GM19397 (cell line): Measurements from ENCODE around the gene GLT1D1.
"Not testable (repeated sequence)": the region's sequence is repeated elsewhere in the genome, so short reads cannot be mapped to it uniquely, and the experiment has no call there.

Experiments used
- ATAC-seq: cut with Tn5 transposase; IDR thresholded peaks from one replicate; pipeline ENCODE4 v1.9.1; 2021; ENCODE audit warnings: mild to moderate bottlenecking, moderate library complexity; ENCODE audit not compliant: unreplicated experiment

GLT1D1 gene

DNA sequence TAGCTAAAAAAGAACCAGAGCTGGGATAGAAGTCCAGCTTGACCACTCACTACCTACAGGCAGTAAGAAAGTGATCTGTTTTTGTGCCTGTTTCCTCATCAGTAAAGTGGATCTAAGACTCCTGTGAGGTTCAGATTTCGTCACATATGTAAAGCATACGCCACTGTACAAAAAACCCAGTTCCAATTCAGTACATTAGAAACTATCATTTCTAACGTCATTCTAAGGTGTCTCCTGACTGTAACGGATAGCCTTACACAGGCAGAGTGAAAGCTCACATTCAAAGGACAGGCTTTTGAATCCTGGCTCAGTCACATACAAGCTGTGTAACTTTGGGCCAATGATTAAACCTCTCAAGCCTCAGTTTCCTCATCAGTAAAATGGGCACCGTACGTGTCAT is 33.0 kb upstream of the GLT1D1 start:
- no peak for ATAC-seq

DNA sequence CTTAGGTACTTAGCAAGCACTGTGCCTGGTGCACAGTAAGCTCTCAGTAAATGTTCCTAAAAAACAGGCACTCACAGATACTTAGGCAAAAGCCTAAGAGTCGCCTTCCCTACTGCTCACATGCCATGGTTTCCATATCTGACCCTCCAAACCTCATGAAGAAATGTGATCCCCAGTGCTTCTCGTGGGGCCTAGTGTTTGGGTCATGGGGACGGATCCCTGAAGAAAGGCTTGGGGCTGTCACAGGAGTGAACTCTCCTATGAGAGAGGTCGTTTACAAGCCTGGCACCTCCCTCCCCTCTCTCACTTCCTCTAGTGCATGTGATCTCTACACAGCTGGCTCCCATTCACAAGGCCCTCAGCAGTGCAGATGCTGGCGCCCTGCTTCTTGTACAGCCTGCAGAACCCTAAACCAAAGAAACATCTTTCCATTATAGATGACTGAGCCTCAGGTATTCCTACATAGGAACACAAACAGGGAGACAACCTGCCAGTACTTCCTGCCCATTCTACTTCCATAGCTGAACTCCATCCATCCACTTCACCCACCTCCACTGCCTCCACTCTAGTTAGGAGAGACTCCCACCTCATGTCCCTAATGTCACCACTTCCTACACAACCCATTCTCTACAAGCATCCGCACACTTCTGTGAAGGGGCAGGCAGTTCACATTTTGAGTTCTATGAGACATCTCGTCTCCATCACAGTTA is 32.4 kb upstream of the GLT1D1 start:
- peak; percentile 47 for ATAC-seq

DNA sequence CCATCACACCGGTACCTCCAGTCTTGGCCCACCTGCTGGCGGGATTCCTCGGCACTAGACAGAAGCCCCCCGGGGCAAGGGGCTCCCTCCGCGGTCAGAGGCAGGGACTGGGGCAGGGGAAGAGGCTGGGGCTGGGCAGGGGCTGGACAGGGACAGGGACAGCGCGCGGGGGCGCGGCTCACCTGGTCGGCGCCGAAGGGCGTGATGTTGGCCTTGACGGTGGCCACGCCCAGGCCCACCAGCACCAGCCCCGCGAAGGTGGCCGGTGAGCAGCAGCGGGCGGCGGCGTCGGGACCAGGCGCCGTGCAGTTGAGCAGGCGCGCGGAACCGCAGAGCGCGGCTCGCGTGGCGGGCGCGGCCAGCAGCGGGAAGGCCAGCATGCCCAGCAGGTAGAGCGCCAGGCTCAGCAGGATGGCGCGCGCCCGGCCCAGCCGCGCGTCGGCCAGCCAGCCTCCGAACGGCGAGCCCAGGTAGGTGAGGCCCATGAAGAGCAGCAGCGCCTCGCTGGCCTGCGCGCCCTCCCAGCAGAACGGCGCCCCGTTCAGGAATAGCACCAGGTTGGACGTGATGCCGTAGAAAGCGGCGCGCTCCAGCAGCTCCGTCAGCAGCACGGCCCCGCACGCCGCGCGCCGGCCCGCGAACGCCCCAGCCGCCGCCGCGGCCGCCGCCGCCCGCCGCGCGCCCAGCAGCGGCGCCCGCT is 29.9 kb upstream of the GLT1D1 start:
- peak; percentile 13 for ATAC-seq

DNA sequence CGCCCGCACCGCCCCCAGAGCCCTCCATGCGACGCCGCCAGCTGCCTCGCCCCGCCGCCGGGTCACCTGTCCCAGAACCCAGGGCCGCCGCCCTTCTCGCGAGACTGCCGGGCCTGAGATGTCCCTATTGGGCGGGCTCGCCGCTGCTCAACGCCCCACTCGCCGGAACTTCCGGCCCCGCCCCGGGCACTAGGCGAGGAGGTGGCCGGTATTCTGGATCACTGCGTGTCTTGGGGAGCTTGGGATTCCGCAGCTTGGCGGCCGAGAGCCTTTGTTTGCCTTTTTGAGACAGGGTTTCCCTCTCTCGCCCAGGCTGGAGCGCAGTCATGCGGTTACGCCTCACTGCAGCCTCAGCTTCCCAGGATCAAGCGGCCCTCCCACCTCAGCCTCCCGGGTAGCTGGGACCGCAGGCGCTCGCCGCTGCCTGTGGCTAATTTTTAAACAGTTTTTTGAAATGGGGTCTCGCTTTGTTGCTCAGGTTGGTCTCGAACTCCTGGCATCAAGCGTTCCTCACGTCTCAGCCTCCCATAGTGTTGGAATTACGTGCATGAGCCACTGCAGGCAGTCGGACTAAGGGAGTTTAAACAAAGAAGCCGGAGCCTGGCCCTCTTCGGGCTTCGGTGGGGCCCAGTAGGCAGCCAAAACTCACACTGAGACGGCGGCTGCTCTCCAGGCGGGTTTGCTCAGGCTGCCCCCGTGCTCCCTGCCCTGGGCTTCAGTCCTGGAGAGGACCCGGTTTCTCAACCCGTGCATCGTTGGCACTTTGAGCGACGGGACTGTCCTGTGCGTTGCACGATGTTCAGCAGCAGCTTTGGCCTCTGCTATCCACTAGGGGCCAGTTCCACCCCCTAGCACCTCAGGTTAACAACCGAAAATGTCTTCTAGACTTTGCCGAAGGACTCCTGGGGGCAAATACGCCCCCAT is 29.1 kb upstream of the GLT1D1 start, which contains the start of gene SLC15A4:
Gene SLC15A4, minus strand, starts transcription at position 43 of the 924 bp plus-strand sequence. Its CDS starts 15 bp downstream, at position 28.
- ATAC-seq = peak; percentile 87

DNA sequence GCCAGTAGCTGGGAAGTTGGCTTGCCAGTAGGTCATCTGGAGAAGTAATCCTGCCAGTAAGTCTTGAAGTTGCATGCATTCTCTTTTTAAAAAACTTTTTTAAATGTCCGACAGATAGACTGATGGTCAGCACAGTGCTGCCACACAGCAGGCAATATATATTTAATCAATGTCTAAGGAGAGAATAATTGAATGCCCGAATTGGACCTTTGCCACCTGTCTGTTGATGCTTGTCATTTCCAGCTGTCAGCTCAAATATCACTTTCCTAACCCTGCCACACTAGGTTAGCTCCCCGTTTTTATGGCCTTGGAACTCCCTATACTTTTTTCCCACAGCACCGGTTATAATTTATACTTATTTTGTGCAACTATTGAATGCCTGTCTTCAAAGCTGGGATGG is 27.4 kb upstream of the GLT1D1 start:
- no peak for ATAC-seq

DNA sequence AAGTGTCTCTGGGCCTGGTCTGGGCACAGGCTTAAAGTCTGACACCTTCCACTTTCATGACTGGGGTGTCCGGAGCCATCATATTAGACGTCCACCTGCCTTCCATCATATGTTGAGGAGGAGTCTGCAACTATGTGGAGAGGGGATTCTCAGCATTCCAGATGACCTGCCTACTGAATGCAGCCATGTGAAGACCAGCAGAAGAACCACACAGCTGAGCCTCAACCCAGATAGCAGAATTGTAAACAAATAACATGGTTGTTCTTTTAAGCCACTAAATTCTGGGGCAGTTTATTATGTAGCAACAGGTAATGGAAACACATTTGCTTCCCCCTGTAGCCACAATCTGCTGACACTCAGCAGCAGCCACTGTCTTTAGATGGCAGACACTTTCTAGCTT is 25.6 kb upstream of the GLT1D1 start:
- ATAC-seq = no peak

DNA sequence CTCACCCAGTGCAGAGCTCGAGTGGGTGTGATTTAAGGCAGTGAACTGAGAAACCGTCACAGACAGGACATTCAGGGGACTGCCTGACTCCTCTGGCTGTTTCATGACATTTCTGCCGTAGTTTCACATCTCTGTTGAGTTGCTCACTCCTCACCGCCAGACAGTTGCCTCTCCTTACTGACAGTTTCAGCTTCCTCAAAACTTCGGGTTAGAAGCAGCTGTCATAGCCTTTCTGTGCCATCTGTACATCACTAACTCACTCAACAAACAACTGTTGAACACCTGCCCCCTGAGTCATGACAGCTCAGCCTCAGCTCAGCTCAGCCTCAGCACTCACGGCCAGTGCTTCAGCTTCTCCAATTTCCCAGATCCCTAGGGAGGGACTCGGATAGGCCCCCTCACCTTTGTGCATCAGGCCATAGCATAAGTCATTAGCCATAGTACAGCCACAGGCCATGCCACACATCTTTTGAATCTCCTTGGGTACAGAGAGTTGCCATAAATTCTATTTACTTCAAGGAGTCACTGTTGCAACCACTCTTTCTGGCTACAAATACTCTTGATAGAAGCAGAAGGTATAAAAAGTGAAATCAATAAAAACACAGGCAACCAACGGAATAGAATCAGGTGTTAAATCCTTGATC is 23.3 kb upstream of the GLT1D1 start:
- peak; percentile 93 for ATAC-seq

DNA sequence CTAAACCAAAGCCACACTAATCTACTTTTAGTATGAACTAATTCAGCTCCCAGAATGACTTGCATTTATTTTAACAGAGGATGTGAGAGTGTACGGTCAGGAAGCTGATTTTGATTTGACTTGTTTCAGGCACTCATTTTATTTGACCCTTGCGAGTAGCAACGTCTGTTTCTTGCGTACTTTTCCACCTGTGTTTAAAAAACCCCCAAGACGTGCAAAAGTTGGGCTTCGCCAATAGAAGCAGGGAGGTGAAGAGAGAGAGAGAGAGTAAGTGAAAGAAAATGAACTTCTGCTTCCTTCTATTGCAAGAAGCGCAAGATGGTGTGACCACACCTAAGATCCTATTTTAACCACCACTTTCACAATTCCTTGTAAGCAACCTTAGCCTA is 22.8 kb upstream of the GLT1D1 start:
- ATAC-seq = peak; percentile 47

DNA sequence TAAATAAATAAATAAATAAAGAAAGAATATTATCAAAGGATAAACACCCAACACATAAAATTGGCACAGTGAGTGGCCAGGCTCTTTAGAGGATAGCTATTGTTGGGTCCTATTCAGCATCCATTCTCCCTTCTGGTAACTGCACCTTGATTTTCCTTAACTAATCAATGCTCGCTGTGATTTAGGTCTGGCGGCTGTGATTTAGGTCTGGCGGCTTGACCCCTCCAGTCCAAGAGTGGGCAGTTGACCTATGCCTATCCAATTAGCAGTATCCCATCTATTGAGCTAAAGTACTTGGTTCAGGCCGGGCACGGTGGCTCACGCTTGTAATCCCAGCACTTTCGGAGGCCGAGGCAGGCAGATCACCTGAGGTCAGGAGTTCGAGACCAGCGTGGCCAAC is 19.9 kb upstream of the GLT1D1 start:
- no peak for ATAC-seq

DNA sequence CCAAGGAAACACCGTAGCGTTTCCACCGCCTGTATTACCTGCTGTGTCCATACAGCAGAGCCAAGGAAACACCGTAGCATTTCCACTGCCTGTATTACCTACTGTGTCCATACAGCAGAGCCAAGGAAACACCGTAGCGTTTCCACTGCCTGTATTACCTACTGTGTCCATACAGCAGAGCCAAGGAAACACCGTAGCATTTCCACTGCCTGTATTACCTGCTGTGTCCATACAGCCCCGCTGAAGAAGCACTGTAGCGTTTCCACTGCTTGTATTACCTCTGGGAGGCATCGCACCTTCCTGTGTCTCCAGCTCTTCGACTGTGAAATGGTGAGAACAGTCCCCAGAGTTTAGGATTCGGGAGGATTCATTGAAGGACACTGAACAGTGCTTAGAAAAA is 13.4 kb upstream of the GLT1D1 start:
- ATAC-seq = not testable (repeated sequence)

DNA sequence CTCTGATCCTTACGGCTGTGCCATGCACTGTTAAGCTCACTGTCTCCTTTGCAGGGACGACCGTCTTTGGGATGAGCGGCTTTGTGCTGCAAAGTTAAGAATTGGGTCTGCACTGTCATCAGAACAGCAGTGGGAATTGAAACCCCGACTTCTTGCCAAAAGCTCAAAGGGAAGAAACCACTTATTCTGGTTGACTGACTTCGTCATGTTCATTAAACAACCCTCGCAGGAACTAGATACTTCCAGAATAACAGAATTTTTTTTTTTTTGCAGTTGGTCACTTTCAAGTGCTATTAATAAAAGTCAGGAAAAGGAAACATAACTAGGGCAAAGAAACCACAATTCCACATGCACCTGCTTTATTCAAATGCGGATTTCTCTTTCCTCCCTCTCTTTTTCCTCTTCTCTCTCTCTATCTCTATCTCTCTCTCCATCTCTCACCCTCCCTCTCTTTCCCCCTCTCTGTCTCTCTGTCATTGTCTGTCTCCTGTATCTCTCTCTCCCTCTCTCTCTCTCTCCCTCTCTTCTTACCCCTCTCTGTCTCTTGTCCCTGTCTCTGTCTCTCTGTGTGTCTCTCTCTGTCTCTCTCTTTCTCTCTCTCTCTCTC is 12.3 kb upstream of the GLT1D1 start:
- ATAC-seq = peak; percentile 84

DNA sequence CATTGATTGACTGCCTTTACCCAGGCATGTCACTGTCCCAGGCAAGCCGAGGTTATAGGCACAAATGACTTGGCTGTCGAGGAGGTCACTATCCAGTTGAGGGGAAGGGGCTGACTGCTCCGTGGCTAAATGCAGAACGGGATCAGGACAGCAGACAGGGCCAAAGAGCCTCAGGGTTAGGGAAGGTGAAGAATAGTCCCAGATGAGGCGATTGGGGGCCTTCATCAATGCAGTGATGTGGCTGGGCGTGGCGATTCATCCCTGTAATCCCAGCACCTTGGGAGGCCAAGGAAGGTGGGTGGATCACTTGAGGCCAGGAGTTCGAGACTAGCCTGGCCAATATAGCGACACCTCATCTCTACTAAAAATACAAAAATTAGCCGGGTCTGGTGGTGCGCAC is 10.7 kb upstream of the GLT1D1 start:
- no peak for ATAC-seq

DNA sequence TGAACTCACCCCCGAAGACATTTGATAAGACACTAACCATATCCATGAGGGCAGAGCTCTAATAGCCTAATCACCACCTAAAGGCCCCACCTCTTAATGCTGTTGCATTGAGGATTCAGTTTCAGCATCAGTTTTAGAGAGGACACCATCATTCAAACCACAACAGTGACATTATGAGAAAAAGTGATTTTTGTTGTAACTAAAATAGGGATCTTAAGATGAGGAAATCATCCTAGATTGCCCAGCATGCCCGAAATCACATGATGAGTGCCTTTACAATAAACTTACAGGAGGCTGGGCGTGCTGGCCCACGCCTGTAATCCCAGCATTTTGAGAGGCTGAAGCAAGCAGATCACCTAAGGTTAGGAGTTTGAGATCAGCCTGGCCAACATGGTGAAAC is 9.7 kb upstream of the GLT1D1 start:
- ATAC-seq = no peak

DNA sequence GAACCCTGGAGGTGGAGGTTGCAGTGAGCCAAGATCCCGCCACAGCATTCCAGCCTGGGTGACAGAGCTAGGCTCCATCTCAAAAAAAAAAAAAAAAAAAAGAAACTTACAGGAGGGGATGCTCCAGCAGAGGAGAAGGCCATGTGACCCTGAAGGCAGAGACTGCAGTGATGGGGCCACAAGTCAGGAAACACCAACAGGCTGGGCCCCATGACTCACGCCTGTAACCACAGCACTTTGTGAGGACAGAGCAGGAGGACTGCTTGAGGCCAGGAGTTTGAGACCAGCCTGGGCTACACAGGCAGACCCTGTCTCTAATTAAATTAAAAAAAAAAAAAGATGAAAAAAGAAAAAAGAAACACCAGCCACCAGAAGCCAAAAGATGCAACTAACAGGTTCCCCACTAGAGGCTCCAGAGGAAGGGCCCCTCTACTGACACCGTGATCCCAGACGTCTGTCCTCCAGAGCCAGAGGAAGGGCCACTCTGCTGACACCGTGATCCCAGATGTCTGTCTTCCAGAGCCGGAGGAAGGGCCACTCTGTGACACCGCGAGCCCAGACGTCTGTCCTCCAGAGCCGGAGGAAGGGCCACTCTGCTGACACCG is 9.1 kb upstream of the GLT1D1 start:
- ATAC-seq = no peak

DNA sequence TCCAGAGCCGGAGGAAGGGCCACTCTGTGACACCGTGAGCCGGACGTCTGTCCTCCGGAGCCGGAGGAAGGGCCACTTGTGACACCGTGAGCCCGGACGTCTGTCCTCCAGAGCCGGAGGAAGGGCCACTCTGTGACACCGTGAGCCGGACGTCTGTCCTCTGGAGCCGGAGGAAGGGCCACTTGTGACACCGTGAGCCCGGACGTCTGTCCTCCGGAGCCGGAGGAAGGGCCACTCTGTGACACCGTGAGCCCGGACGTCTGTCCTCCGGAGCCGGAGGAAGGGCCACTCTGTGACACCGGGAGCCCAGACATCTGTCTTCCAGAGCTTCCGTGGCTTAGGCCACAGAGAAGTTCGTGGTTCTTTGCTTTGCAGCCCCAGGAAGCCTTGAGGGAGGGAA is 6.6 kb upstream of the GLT1D1 start:
- ATAC-seq = not testable (repeated sequence)

DNA sequence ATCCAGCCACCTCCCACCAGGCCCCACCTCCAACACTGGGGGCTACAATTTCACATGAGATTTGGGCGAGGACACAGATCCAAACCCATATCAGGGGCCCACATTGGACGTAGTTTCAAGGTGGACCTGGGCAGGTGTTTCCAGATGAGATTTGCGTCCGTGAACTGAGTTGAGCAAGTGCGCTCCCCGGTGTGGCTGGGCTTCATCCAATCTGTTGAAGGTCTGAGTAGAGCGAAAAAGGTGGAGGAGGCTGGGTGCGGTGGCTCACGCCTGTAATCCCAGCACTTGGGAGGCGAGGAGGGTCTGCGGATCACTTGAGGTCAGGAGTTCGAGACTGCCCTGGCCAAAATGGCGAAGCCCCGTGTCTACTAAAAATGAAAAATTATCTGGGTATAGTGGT is 4.9 kb upstream of the GLT1D1 start:
- ATAC-seq = no peak

DNA sequence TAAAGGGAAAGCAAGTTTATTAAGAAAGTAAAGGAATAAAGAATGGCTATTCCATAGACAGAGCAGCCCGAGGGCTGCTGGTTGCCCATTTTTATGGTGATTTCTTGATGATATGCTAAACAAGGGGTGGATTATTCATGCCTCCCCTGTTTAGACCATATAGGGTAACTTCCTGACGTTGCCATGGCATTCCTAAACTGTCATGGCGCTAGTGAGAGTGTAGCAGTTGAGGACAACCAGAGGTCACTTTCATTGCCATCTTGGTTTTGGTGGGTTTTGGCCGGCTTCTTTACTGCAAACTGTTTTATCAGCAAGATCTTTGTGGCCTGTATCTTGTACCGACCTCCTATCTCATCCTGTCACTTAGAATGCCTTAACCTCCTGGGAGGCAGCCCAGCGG is 3.5 kb upstream of the GLT1D1 start:
- ATAC-seq = not testable (repeated sequence)

DNA sequence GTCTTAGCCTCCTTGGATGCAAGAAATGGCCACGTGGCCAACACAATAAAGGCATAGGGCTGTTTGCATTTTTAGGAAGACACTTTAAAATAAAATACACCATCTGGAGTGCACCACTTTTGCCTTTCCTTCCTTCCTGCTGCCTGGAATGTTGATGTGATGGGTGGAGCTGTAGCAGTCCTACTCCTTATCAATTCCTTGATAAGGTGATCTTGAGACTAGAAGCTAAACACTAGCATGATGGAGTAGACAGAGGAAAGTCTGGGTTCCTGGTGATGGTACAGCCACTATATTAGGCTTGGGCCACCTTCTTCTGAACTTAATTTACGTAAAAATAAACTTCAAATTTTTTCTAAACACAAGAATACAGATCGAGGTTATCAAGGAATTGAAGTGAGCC is 2.9 kb upstream of the GLT1D1 start:
- no peak for ATAC-seq

DNA sequence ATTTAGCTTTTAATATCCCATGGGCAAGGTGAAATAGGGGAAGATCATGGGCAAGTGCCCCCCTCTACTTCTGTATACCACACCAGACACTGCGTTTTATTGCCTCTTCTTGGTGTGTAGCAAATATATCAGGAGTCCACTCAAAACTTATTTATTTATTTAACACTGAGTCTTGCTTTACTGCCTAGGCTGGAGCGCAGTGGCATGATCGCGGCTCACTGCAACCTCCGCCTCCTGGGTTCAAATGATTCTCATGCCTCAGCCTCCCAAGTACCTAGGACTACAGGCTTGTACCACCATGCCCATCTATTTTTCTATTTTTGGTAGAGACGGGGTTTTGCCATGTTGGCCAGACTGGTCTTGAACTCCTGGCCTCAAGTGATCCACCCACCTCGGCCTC is 1.8 kb upstream of the GLT1D1 start:
- ATAC-seq = not testable (repeated sequence)

DNA sequence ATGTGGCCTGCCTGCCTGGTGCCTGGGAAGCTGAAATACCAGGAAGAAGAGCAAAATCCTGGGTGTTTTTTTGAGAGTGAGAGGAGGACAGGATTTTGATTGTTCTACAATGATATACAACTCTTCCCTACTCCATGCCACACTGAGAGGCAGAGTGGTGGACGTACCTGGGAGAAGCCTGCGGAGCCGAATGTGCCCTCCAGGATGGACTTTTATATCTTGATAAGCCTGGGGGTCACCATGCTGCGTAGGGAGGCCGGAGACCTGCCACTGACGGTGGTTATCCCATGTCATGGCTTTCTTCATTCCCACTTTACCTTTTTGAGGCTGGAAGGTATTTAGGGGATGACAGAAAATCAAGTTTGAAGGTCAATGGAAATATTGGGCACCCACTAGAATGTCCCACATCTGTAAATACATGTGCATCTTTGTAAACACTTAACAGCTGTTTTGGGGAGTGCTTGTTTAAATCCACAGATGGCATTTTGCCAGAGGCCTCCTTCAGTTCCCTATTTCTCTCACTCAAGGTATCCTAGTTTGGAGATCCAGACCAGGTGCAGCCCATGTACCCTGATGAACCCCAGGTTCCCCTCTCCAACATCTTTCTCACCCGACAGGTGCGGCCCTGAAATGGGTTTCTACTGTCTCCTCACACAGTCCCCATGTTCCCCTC is 1.1 kb upstream of the GLT1D1 start:
- no peak for ATAC-seq
